GM23338 (cell line): ENCODE results near the gene SLC6A18. TPM values are rescaled to one million over a fixed set of nuclear protein-coding genes. Genes with fewer than 3 reads are reported as not detected.

Experiments used
- ATAC-seq: fragments of 200-7000 bp; cut with Tn5 transposase; 3 replicates; pipeline ENCODE4 v1.9.1; 2020
- DNase-seq: peaks from one replicate; pipeline ENCODE4 v3.0.0-alpha.2; 2015; ENCODE audit warnings: low spot score
- H2AFZ ChIP-seq: fragments of 200-600 bp; sonication (generic); 2 replicates; pipeline ENCODE4 v1.8.0; 2016; ENCODE audit warnings: antibody characterized with exemption, mild to moderate bottlenecking, moderate library complexity
- H3F3A ChIP-seq: fragments of 200-600 bp; sonication (generic); replicated peaks from 2 replicates; pipeline ENCODE4 v1.8.0; 2017; ENCODE audit warnings: antibody characterized with exemption, mixed run types, low read depth
- H3K27ac ChIP-seq: fragments of 200-600 bp; sonication (generic); 2 replicates; pipeline ENCODE4 v1.6.1; 2016; ENCODE audit warnings: low read depth
- H3K27me3 ChIP-seq: fragments of 200-600 bp; sonication (generic); 2 replicates; pipeline ENCODE4 v1.8.0; 2016; ENCODE audit warnings: mild to moderate bottlenecking, mixed run types, moderate library complexity; ENCODE audit not compliant: insufficient read depth
- H3K36me3 ChIP-seq: fragments of 200-600 bp; sonication (generic); 2 replicates; pipeline ENCODE4 v1.8.0; 2016; ENCODE audit warnings: mild to moderate bottlenecking; ENCODE audit not compliant: insufficient read depth
- H3K4me1 ChIP-seq: fragments of 200-600 bp; sonication (generic); 2 replicates; pipeline ENCODE4 v1.8.0; 2016; ENCODE audit warnings: mild to moderate bottlenecking, moderate library complexity; ENCODE audit not compliant: insufficient read depth
- H3K4me2 ChIP-seq: fragments of 200-600 bp; sonication (generic); 2 replicates; pipeline ENCODE4 v1.7.1; 2017; ENCODE audit warnings: mixed run types
- H3K4me3 ChIP-seq: fragments of 200-600 bp; sonication (generic); 2 replicates; pipeline ENCODE4 v1.6.1; 2016; ENCODE audit warnings: mixed run types
- H3K79me2 ChIP-seq: fragments of 200-600 bp; sonication (generic); replicated peaks from 2 replicates; pipeline ENCODE4 v1.8.0; 2017; ENCODE audit warnings: mild to moderate bottlenecking; ENCODE audit not compliant: insufficient read depth
- H3K9me2 ChIP-seq: fragments of 200-600 bp; sonication (generic); 2 replicates; pipeline ENCODE4 v1.8.0; 2017; ENCODE audit not compliant: insufficient read depth
- H4K20me1 ChIP-seq: fragments of 200-600 bp; sonication (generic); replicated peaks from 2 replicates; pipeline ENCODE4 v1.8.0; 2017; ENCODE audit warnings: mild to moderate bottlenecking; ENCODE audit not compliant: insufficient read depth
- H3K27ac Mint-ChIP-seq: 2 replicates; pipeline ENCODE4 v1.8.0; 2020; ENCODE audit warnings: inconsistent platforms, mild to moderate bottlenecking, moderate library complexity, mixed read lengths
- H3K27me3 Mint-ChIP-seq: 3 replicates; pipeline ENCODE4 v1.8.0; 2022; ENCODE audit warnings: low read depth, mild to moderate bottlenecking, moderate library complexity, mixed read lengths, inconsistent platforms; ENCODE audit not compliant: insufficient read depth, poor library complexity
- H3K36me3 Mint-ChIP-seq: 3 replicates; pipeline ENCODE4 v1.8.0; 2021; ENCODE audit warnings: low read depth, mild to moderate bottlenecking, inconsistent platforms, moderate library complexity, mixed read lengths
- H3K4me1 Mint-ChIP-seq: 3 replicates; pipeline ENCODE4 v1.8.0; 2020; ENCODE audit warnings: mild to moderate bottlenecking, inconsistent platforms, mixed read lengths
- H3K4me3 Mint-ChIP-seq: 3 replicates; pipeline ENCODE4 v1.8.0; 2021; ENCODE audit warnings: moderate library complexity, mild to moderate bottlenecking, inconsistent platforms, mixed read lengths
- H3K9me3 Mint-ChIP-seq: 3 replicates; pipeline ENCODE4 v1.8.0; 2020; ENCODE audit warnings: moderate library complexity, mild to moderate bottlenecking, inconsistent platforms, mixed read lengths
- CREB1 ChIP-seq: fragments of 250-450 bp; sonication (Bioruptor Pico); IDR thresholded peaks from 2 replicates; pipeline ENCODE4 v1.5.0; 2020; ENCODE audit warnings: low read depth, mild to moderate bottlenecking, moderate library complexity
- CTCF ChIP-seq, 2 experiments: fragments of 200-600 bp in 1 of 2; sonication (generic) in 1 of 2; conservative IDR thresholded peaks; 2 replicates each; pipeline versions ENCODE4 v1.5.1 to v1.6.1; 2016 to 2017; ENCODE audit warnings: antibody characterized with exemption in 2 of 2, low read depth in 2 of 2, mild to moderate bottlenecking in 2 of 2, moderate library complexity in 1 of 2
- ETS1 ChIP-seq: IDR thresholded peaks from 2 replicates; pipeline ENCODE4 v1.6.1; 2016; ENCODE audit warnings: antibody characterized with exemption
- EZH2 ChIP-seq: fragments of 200-600 bp; sonication (generic); IDR thresholded peaks from one replicate; pipeline ENCODE4 v1.8.0; 2017; ENCODE audit warnings: antibody characterized with exemption, mild to moderate bottlenecking, low read depth; ENCODE audit not compliant: unreplicated experiment
- EZH2phosphoT487 ChIP-seq: fragments of 200-600 bp; sonication (generic); IDR thresholded peaks from one replicate; pipeline ENCODE4 v1.8.1; 2018; ENCODE audit warnings: antibody characterized with exemption; ENCODE audit not compliant: unreplicated experiment
- JUNB ChIP-seq: IDR thresholded peaks from one replicate; pipeline ENCODE4 v1.6.1; 2016; ENCODE audit warnings: antibody characterized with exemption; ENCODE audit not compliant: unreplicated experiment
- NANOG ChIP-seq: IDR thresholded peaks from 2 replicates; pipeline ENCODE4 v1.6.1; 2016; ENCODE audit warnings: antibody characterized with exemption, borderline replicate concordance
- POLR2AphosphoS5 ChIP-seq: IDR thresholded peaks from 2 replicates; pipeline ENCODE4 v1.6.1; 2016; ENCODE audit warnings: antibody characterized with exemption, low read depth
- STAT1 ChIP-seq: IDR thresholded peaks from one replicate; pipeline ENCODE4 v1.6.1; 2016; ENCODE audit warnings: antibody characterized with exemption; ENCODE audit not compliant: unreplicated experiment
- ZNF114 ChIP-seq: fragments of 250-450 bp; sonication (Bioruptor Pico); IDR thresholded peaks from 2 replicates; pipeline ENCODE4 v1.5.0; 2020; ENCODE audit warnings: mild to moderate bottlenecking, moderate library complexity
- ZNF331 ChIP-seq: fragments of 250-450 bp; sonication (Bioruptor Pico); IDR thresholded peaks from 2 replicates; pipeline ENCODE4 v1.5.0; 2020; ENCODE audit warnings: low read depth, mild to moderate bottlenecking, moderate library complexity
- polyA plus RNA-seq: library from polyadenylated mRNA; unstranded; fragments of >200 nt; fragmentation: Nextera tagmentation; extraction: Ambion mirVana; gene quantifications from 2 replicates; pipeline ENCODE4 v1.2.1, GENCODE V29; 2016
- total RNA-seq: library from RNA; depleted of rRNA; stranded (reverse); fragments of >200 nt; shearing (Covaris generic); gene quantifications from 2 replicates; pipeline ENCODE4 v1.2.3, GENCODE V29; 2014
- TF ChIP-seq, protein P1 (sequence below): IDR thresholded peaks from one replicate; pipeline ENCODE4 v1.6.1; 2018; ENCODE audit warnings: antibody characterized with exemption; ENCODE audit not compliant: unreplicated experiment
- TF ChIP-seq, protein P2 (sequence below): fragments of 250-450 bp; sonication (Bioruptor Pico); IDR thresholded peaks from 2 replicates; pipeline ENCODE4 v1.5.0; 2020; ENCODE audit warnings: mild to moderate bottlenecking, moderate library complexity

SLC6A18 gene
- total and polyA plus RNA-seq, 2 experiments from 2014 or later, result not detected

- Mint-ChIP-seq H3K4me1 (no peaks in the 10 kb centered on the region), H3K9me3 (no peaks in the 10 kb centered on the region), H3K4me3 (no peak overlapping the region), H3K27ac (no peak overlapping the region), H3K27me3 (peaks cover 5% of the 10 kb centered on the region), H3K36me3 (no peaks in the 10 kb centered on the region)
- Histone ChIP-seq H3K9me2 (no peaks in the 10 kb centered on the region), H3K4me3 (no peak overlapping the region), H3K36me3 (no peaks in the 10 kb centered on the region), H3K27me3 (no peaks in the 10 kb centered on the region), H2AFZ (no peak overlapping the region), H3F3A (peaks cover 5% of the 10 kb centered on the region; the same call in 1 of the 2 replicates), H4K20me1 (no peaks in the 10 kb centered on the region), H3K79me2 (no peaks in the 10 kb centered on the region), H3K27ac (no peak overlapping the region), H3K4me1 (no peaks in the 10 kb centered on the region), H3K4me2 (no peak overlapping the region)
- DNase-seq (no peak), ATAC-seq (no peak)
- TF ChIP-seq ZNF114 (CRISPR knock-in tag), result no peak
- no peak for TF ChIP-seq CREB1 (CRISPR knock-in tag)
- no peak for TF ChIP-seq EZH2phosphoT487
- TF ChIP-seq ETS1, result no peak
- TF ChIP-seq, protein P1, sequence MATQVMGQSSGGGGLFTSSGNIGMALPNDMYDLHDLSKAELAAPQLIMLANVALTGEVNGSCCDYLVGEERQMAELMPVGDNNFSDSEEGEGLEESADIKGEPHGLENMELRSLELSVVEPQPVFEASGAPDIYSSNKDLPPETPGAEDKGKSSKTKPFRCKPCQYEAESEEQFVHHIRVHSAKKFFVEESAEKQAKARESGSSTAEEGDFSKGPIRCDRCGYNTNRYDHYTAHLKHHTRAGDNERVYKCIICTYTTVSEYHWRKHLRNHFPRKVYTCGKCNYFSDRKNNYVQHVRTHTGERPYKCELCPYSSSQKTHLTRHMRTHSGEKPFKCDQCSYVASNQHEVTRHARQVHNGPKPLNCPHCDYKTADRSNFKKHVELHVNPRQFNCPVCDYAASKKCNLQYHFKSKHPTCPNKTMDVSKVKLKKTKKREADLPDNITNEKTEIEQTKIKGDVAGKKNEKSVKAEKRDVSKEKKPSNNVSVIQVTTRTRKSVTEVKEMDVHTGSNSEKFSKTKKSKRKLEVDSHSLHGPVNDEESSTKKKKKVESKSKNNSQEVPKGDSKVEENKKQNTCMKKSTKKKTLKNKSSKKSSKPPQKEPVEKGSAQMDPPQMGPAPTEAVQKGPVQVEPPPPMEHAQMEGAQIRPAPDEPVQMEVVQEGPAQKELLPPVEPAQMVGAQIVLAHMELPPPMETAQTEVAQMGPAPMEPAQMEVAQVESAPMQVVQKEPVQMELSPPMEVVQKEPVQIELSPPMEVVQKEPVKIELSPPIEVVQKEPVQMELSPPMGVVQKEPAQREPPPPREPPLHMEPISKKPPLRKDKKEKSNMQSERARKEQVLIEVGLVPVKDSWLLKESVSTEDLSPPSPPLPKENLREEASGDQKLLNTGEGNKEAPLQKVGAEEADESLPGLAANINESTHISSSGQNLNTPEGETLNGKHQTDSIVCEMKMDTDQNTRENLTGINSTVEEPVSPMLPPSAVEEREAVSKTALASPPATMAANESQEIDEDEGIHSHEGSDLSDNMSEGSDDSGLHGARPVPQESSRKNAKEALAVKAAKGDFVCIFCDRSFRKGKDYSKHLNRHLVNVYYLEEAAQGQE, result no peak
- TF ChIP-seq ZNF331 (CRISPR knock-in tag), result no peak
- no peak for TF ChIP-seq NANOG
- no peak for TF ChIP-seq STAT1
- TF ChIP-seq POLR2AphosphoS5, result no peak
- TF ChIP-seq EZH2, result no peak
- no peak for TF ChIP-seq JUNB
- TF ChIP-seq, protein P2, sequence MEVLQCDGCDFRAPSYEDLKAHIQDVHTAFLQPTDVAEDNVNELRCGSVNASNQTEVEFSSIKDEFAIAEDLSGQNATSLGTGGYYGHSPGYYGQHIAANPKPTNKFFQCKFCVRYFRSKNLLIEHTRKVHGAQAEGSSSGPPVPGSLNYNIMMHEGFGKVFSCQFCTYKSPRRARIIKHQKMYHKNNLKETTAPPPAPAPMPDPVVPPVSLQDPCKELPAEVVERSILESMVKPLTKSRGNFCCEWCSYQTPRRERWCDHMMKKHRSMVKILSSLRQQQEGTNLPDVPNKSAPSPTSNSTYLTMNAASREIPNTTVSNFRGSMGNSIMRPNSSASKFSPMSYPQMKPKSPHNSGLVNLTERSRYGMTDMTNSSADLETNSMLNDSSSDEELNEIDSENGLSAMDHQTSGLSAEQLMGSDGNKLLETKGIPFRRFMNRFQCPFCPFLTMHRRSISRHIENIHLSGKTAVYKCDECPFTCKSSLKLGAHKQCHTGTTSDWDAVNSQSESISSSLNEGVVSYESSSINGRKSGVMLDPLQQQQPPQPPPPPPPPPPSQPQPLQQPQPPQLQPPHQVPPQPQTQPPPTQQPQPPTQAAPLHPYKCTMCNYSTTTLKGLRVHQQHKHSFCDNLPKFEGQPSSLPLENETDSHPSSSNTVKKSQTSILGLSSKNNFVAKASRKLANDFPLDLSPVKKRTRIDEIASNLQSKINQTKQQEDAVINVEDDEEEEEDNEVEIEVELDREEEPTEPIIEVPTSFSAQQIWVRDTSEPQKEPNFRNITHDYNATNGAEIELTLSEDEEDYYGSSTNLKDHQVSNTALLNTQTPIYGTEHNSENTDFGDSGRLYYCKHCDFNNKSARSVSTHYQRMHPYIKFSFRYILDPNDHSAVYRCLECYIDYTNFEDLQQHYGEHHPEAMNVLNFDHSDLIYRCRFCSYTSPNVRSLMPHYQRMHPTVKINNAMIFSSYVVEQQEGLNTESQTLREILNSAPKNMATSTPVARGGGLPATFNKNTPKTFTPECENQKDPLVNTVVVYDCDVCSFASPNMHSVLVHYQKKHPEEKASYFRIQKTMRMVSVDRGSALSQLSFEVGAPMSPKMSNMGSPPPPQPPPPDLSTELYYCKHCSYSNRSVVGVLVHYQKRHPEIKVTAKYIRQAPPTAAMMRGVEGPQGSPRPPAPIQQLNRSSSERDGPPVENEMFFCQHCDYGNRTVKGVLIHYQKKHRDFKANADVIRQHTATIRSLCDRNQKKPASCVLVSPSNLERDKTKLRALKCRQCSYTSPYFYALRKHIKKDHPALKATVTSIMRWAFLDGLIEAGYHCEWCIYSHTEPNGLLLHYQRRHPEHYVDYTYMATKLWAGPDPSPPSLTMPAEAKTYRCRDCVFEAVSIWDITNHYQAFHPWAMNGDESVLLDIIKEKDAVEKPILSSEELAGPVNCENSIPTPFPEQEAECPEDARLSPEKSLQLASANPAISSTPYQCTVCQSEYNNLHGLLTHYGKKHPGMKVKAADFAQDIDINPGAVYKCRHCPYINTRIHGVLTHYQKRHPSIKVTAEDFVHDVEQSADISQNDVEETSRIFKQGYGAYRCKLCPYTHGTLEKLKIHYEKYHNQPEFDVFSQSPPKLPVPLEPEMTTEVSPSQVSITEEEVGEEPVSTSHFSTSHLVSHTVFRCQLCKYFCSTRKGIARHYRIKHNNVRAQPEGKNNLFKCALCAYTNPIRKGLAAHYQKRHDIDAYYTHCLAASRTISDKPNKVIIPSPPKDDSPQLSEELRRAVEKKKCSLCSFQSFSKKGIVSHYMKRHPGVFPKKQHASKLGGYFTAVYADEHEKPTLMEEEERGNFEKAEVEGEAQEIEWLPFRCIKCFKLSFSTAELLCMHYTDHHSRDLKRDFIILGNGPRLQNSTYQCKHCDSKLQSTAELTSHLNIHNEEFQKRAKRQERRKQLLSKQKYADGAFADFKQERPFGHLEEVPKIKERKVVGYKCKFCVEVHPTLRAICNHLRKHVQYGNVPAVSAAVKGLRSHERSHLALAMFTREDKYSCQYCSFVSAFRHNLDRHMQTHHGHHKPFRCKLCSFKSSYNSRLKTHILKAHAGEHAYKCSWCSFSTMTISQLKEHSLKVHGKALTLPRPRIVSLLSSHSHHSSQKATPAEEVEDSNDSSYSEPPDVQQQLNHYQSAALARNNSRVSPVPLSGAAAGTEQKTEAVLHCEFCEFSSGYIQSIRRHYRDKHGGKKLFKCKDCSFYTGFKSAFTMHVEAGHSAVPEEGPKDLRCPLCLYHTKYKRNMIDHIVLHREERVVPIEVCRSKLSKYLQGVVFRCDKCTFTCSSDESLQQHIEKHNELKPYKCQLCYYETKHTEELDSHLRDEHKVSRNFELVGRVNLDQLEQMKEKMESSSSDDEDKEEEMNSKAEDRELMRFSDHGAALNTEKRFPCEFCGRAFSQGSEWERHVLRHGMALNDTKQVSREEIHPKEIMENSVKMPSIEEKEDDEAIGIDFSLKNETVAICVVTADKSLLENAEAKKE (CRISPR knock-in tag), result no peak
- no peak for TF ChIP-seq CTCF (conservative IDR thresholded peaks at IDR 0.05; ENCODE audit: low read depth in 2 of 2)
Measured at GRCh38 chr5:1183424-1184162, 41.6 kb upstream of the SLC6A18 start.
